NCI-H2081 (cell line): ENCODE data around the gene OTOGL.
"Not testable (repeated sequence)": the region's sequence is repeated elsewhere in the genome, so short reads cannot be mapped to it uniquely, and the experiment has no call there.

ENCODE experiments used
- DNase-seq, 2 experiments: peaks; one replicate each; lab custom pipeline; 2025; lab: John Stamatoyannopoulos, UW

Gene OTOGL

DNA sequence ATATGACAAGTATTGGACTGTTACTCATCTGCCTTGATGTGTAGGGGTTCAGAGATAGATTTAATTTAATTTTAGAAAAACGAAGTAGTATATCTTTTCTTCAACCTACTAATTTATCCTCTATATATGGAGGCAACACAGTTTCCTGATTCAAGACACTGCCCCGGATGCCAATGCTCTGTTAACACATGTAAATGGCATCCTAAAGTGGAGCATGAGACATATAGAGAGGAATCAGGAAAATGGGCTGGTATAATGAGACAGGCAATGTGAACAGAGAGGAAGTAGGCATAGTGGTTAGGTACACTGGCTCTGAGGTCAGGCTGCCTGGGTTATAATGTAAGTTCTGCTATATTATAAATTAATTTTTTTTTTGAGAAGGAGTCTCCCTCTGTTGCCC is 85.6 kb downstream of the OTOGL start:
- DNase-seq = no peak

DNA sequence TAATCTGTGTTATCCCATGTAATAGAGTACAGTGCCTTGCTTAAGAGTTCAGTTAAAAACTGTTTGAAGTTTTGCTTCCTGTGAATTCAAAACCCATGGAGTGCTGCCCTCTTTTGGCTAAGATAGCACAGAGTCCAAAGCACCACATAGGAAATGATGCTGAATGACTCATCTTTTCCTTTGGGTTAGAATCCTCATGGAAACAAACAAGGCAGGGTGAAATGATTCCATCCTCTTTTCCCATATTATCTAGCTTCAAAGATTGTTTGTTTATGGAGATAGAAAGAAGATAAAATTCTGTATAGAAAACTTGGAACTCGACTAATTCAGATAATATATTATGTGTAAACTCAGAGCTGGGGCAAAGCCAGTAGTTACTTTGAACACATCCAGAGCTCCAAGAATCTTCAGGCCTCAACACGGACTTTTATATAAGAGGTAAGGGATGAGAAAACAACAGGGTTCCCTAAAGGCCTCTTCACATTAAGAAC is 87.4 kb downstream of the OTOGL start:
- DNase-seq = peak; percentile 74 to 82

DNA sequence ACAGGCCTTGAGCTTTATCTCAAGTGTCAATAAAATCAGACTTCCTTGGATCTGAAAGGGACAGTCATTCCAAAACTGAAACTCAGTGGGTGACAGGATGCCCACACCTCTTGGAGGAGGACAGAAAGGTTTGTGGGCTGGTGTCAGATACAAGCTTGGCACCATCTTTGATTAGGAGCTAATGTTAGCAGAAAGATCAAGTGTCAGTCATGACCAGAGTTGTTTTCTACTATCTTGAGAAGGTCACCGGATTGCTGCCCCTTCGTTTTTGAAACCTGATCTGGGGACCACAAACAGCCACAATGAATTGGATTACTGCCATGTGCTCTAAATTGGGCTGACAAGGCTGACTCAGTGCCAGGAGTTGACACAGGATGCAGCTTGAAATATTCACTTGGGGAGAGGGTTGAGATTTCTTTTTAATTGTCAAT is 88.3 kb downstream of the OTOGL start:
- DNase-seq = peak; percentile 44 to 75

DNA sequence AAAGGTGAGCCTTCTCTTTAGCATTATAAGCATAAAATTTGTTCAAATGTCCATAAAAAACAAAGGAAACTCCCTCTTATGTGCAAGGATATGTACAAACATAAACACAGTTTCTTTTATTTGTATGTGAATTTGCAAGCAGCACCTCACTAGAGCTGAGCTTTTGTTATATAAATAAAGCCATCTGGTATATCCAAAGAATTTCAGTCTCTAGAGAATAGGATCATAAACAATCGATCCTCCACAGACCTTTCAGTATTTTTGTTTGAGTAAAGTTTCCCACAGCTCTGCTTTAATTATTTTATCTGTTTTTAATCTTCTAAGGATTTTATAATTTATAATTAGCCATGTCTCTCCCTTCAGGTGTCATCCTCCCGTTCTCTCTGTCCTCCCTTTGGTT is 89.2 kb downstream of the OTOGL start:
- no peak for DNase-seq

DNA sequence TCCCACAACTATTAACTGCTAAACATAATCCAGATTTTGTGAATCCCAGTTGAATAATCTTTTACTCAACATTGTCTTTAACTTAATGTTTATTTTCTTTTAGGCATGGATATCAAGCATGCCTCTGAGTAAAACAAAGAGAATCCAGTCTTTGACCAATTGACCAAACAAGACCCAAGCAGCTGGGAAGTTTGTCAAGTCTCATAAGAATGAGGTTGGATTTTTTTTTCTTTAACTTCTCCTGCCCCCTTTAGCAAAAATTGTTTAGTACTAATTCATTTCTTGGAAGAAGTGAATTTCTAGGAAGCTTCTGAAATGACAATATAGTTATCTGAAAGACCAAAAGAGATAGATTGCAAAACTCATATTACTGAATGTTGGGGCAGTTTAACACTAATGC is 89.9 kb downstream of the OTOGL start:
- DNase-seq = no peak

DNA sequence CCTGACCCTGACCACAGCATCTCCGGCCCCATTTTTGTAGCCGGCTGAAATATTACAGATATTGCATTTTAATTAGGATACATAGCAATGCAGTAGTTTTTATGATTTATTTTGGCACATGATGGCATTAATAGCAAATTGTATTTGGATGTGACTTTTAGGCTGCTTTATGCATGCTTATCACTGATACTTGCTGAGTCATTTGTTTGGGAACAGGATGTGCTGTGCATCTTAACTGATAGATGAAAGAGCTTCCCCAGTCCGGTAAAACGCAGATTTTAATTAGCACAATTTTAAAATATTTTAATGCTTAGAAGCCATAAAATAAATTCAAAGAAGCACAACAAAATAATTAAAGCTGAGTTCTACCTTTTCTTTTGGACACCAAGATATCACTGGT is 90.7 kb downstream of the OTOGL start:
- no peak for DNase-seq

DNA sequence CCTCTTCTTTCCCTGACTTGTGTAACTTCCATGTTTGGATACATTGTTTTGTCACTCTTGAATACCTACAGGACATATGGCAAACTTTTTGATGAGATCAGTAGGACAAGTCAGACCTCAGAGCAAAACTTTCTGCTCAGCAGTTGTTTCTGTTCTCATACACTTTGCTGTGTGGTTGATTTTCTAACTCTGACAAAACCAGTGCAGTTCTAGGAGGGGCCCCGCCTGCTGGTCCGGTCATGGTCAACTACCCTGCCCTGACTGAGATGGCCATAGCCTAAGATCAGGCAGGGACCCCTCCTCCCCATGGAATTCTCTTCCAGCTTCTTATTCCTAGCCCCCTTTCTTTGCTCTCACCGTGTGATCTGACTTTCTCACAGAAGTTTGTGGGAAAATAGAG is 92.8 kb downstream of the OTOGL start:
- no peak for DNase-seq

DNA sequence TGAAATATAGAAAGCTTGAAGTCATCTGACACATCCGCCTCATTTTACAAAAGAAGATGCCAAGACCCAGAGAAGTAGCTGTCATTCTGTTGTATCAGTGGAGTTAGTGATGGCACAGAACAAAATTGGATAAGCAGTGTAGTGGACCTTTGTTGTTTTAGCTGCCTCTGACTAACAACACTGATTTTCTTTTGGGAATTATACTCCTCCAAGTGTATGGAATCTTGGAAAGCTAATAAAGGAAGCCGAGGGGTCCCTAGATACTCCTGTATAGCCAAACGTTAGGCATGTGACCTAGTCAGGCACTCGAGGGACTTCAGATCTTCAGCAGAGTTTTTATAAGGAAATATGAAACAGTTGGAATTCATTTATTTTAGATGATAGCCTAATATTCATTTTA is 94.5 kb downstream of the OTOGL start:
- no peak for DNase-seq

DNA sequence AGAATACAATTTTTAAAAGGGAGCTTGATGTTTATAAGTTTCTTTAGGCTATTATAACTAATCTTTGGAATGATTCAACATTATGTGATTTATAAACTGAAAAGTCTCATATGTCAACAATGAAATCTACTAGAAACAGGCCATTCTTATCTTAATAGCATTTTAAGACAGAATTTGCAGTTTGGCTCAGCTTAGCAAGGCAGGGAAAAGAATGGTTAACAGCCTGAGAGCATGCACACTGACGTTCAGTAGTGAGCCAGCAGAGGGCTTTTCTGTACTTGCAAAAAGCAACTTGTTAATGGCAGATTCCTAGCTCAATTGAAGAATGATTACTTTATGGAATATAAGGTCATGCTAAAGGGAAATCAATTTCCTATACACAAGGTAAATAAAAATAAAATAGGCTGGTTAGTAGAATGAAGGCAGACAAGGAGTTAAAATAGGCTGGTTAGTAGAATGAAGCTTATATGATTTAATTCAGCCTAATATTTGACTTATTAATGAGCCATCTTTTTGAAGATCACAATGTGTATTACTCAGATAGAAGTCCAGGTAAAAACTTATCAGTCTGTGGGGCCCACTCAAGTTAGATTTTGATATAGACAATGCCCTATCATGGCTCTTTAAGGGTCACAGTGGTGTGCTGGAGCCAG is 95.9 kb downstream of the OTOGL start:
- peak; percentile 38 to 51 for DNase-seq

DNA sequence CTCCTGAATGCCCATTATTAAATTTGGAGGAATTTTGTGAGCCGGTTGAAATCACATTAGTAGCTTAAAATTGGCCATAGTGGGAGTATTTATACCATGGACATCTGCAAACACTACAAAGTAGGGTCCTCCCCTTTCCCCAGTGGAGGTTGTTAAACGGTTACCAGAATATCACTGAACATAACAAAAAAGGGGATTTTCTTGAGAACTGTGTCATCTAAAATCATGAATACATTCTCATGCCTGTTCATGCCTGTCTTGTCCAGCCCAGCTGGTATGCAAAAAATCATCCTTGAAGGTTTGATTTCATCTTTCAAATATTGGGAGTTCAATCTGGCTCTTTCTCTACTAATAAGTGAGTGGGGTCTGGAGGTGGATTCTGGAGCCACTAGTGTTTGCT is 96.4 kb downstream of the OTOGL start:
- DNase-seq = no peak

DNA sequence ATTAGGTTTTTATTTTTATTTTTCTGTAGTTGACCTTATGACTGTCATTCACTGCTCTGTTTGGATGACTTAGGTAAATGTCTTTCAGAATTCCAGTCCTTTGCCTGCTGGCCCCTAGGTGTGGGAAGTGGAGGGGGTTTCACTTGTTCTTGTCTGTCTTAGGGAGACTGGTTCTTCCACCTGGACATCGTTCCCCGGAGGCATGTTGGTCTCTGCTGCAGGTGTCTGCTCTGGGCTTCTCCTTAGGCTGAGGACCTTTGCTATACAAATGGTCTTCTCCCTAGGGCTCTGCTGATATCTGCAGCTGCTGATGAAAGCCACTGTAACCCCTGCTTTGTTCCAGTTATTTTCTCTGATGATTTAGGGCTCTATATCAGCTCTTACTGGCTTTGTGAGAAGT is 97.1 kb downstream of the OTOGL start:
- DNase-seq = no peak

DNA sequence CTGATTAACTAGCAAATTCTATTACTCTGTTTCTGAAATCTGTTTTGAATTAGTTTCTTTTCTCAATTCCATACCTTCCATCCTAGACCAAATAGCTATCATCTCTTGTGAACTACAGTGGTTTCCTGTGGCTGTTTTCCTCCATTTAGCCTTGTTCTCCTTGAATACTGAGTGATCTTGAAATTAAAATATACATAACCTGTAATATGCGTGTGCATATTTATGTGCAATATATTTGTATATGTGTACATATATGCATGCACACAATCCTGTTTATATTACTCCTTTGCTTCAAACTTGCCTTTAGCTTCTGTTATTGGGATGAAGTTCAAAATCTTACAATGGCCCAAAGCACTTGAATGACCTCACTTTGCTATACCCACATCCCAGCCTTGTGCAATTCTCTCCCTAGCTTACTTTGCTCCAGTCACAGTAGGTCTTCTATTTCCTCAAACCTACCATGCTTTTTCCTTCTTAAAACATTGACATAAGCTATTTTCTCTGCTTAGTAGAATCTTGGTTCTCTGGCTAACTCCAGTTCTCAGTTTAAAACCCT is 99.5 kb downstream of the OTOGL start:
- no peak for DNase-seq

DNA sequence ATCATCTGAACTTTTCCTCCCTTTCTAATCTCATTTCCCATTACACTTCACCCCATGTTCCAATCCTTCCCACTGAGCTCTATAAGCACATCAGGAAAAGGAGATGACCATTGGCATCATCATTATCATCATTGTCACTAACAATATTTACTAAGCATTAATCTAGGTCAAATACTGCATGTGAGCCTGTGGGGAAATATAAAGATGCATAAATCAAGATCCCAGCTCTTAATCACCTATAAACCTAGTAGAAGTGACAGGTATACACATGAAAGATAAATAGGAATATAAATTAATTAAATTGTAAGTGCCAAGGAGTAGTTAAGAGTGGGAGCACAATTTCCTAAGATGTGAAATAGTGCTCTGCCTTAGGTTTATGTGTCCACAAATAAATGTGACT is 100.6 kb downstream of the OTOGL start:
- DNase-seq = no peak

DNA sequence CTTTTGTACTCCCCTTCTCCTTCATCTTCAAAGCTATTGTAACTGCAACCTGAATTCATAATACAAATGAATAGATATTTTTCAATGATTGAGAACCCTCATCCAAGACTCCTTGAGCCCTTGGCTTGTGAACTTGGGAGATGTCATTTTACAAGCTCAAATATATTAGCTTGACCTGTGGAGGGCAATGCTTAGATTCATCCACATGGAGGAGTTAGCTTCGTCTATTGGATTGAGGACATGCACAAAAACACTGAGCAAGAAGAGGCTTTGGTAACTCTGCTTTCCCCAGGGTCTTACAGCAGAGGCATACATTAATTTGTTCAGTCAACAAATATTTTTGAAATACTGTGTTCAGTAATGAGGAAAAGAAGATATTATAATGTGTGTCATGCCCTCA is 101.1 kb downstream of the OTOGL start:
- no peak for DNase-seq

DNA sequence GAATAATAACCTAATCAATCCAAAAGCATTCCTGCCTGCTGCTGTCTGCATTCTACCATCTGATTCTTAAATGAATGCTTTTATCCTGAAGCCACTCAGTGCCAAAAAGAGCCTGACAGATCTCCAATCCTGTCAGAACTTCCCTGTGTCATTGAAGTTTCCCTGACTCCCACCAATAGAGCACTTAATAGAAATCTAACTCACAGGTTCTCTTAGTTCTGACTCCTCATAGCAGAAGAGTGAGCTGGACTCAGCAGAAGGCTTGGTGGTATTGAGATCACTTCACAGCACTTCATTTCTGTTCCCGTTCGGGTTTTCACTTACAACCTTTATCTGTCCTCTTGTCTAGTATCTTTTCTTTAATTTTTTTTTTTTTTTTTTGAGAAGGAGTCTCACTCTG is 102.6 kb downstream of the OTOGL start:
- no peak for DNase-seq

DNA sequence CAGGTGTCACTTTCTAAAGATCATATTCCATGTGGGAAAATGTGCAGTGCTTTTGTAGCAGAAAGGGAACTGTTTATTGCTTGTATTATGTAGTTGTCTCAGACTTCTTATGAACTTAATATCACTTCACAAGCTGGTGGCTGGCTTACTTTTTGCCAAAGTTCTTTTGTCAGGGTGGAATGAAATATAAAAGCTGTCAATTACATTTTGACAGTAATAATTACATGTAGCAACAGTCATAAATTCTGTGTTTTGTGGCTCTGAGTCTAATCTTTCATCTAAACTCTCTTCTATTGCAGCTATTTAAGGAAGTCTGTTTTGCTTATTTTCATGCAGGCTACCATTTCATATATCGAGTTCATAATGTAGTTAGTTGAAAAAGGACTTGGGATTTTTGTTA is 106.6 kb downstream of the OTOGL start:
- no peak for DNase-seq

DNA sequence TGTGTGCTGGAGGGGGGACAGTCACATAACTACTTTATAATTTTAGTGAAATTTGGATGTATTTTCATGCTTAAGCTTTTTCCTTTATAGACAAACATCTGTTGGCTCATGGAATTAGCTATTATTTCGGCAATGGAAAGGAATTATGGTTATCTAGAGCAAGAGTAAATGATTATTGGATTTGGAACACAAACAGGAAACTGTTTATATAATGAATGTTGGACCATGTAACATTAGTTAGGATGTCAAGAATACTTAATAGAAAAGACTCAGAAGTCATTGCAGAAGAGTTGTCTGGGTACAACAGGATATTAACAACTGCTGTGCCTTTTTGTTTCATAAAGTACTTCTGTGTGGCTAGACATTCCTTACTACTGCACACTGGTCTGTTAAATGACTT is 108.7 kb downstream of the OTOGL start:
- no peak for DNase-seq

DNA sequence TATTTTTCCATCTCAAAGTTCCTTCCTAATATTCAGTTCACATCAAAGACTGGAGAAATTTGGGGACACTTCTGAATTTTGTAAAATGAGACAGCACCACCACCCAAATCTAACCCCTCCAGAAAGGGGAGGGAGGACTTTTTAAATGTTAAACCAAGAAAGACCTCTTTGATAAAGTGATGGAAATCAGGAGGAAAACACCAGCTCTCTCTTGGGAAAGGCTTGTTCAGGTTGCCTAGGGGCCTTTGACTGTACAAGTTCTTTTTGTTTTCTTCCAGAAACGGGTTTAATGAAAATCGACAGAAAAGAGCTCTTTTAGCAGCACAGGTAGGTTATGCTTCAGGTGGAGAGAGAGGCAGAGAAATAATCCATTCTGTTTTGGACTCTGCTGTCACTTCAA is 112.3 kb downstream of the OTOGL start:
- no peak for DNase-seq

DNA sequence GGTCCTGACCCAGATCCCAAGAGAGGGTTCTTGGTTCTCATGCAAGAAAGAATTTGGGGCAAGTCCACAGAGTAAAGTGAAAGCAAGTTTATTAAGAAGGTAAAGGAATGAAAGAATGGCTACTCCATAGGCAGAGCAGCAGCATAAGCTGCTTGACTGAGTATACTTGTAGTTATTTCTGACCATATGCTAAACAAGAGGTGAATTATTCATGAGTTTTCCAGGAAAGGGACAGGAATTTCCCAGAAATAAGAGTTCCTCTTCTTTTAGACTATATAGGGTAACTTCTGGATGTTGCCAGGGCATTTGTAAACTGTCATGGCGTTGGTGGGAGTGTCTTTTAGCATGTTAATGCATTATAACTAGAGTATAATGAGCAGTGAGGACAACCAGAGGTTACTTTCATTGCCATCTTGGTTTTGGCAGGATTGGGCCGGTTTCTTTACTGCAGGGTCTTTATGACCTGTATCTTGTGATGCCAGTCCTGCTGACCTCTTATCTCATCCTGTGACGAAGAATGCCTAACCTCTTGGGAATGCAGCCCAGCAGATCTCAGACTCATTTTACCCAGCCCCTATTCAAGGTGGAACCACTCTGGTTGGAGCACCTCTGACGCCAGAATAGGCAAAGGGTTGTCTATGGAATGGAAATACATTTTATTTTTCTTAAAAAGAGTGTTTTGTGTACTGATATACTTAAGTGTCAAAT is 113.8 kb downstream of the OTOGL start:
- DNase-seq = no peak

DNA sequence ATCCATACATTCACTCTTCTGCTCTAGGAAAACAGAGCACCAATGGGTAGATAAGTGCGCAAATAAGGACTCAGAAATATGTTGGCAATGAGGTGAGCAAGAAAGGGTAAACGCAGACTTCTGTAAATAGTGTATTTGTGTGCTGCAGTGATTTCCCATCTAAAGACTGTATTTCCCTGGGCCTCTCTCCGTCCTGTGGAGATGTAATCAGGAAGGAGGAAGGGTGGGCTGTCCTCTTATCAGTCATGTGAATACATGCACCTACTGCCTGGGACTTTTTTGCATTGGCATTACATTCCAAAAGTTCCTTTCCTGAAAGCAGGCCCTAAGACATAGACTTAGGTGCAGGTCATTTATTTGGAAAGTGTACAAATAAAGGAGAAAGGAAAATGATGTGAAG is 114.5 kb downstream of the OTOGL start:
- DNase-seq = no peak

DNA sequence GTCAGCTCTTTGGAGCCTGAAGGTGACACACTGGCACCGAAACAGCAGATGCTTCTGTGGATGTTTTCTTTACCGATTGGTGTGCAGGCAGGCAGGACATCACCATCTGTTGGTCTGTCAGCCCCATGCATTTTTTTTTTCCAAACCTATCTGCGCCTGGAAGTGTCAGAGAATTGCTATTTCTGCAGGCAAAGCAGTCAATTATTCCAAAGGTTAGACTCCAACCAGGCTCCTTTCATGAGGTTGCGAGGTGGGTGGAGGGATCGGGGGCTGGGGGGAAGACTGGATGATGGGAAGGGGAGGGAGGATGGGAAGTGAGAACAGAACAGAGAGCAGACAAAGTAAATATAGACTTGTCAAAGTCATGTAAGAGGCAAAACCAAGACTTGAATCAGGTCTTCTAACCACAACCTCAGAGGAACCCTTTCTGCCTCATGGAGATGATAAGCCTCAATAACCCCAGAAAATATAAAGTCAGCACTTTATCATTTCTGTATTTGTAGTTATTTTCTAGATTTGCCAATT is 117.7 kb downstream of the OTOGL start:
- no peak for DNase-seq

DNA sequence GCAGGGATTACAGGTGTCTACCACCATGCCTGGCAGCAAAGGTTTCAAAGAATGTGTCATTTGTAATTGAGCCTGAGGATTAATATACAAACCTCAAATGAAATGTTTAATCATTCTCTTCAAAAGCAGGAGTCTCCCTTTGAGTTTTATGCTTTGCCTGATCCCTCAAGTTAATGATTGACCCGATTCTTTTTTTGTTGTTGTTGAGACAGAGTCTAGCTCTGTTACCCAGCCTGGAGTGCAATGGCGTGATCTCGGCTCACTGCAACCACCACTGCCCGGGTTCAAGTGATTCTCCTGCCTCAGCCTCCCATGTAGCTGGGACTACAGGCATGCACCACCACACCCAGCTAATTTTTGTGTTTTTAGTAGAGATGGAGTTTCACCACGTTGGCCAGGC is 119.6 kb downstream of the OTOGL start:
- not testable (repeated sequence) for DNase-seq

DNA sequence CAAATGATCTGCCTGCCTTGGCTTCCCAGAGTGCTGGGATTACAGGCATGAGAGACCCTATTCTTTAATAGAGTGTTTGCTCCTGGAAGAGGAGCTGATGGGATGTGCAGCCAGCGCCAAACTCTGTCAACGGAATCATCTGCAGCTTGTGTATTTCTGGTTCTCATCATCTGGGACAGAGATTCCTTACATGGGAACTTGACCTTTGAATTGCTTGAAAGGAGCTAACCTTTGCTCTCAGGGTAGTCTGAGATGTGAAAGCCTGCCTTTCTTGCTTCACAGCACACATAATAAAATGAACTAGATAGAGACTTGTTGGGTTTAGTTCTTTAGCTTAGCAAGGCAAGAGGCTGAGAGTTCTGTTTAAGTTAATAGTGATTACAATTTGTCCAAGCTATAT is 120.0 kb downstream of the OTOGL start:
- no peak for DNase-seq
